Neural progenitor cell (in vitro differentiated cells): ENCODE data around the gene GRK6. TPM values are rescaled to one million over a fixed set of nuclear protein-coding genes. Genes with fewer than 3 reads are reported as not detected.

Source experiments
- DNase-seq: peaks from one replicate; pipeline ENCODE4 v3.0.0-alpha.2; 2016; ENCODE audit warnings: low spot score
- H2AFZ ChIP-seq: fragments of 200-600 bp; sonication (generic); replicated peaks from 2 replicates; pipeline ENCODE4 v1.6.1; 2016; ENCODE audit warnings: antibody characterized with exemption
- H3F3A ChIP-seq: fragments of 200-600 bp; sonication (generic); 2 replicates; pipeline ENCODE4 v1.6.1; 2016; ENCODE audit warnings: antibody characterized with exemption, low read depth
- H3K27ac ChIP-seq: fragments of 200-600 bp; sonication (generic); 2 replicates; pipeline ENCODE4 v1.5.1; 2016; ENCODE audit warnings: mild to moderate bottlenecking
- H3K27me3 ChIP-seq: fragments of 200-600 bp; sonication (generic); 2 replicates; pipeline ENCODE4 v1.6.1; 2016; ENCODE audit warnings: mild to moderate bottlenecking, moderate library complexity
- H3K36me3 ChIP-seq: fragments of 200-600 bp; sonication (generic); 2 replicates; pipeline ENCODE4 v1.5.1; 2016
- H3K4me1 ChIP-seq: fragments of 200-600 bp; sonication (generic); 2 replicates; pipeline ENCODE4 v1.6.1; 2016; ENCODE audit warnings: mixed run types
- H3K4me2 ChIP-seq: fragments of 200-600 bp; sonication (generic); 2 replicates; pipeline ENCODE4 v1.6.1; 2016
- H3K4me3 ChIP-seq: fragments of 200-600 bp; sonication (generic); 2 replicates; pipeline ENCODE4 v1.5.1; 2016
- H3K79me2 ChIP-seq: fragments of 200-600 bp; sonication (generic); 2 replicates; pipeline ENCODE4 v1.6.1; 2016; ENCODE audit warnings: low read depth
- H3K9ac ChIP-seq: fragments of 200-600 bp; sonication (generic); 2 replicates; pipeline ENCODE4 v1.6.1; 2016
- H3K9me3 ChIP-seq: fragments of 200-600 bp; sonication (generic); 2 replicates; pipeline ENCODE4 v1.5.1; 2016; ENCODE audit warnings: low read depth
- H4K20me1 ChIP-seq: fragments of 200-600 bp; sonication (generic); 2 replicates; pipeline ENCODE4 v1.6.1; 2016; ENCODE audit warnings: low read depth
- H3K27ac Mint-ChIP-seq: 3 replicates; pipeline ENCODE4 v1.8.0; 2021; ENCODE audit warnings: mixed read lengths
- H3K27me3 Mint-ChIP-seq: 2 replicates; pipeline ENCODE4 v1.8.0; 2022; ENCODE audit warnings: low read depth, mild to moderate bottlenecking, inconsistent platforms, moderate library complexity, mixed read lengths; ENCODE audit not compliant: insufficient read depth
- H3K36me3 Mint-ChIP-seq: 3 replicates; pipeline ENCODE4 v1.8.0; 2021; ENCODE audit warnings: mixed read lengths
- H3K4me1 Mint-ChIP-seq: 3 replicates; pipeline ENCODE4 v1.8.0; 2021; ENCODE audit warnings: mixed read lengths
- H3K4me3 Mint-ChIP-seq: 3 replicates; pipeline ENCODE4 v1.8.0; 2021; ENCODE audit warnings: mild to moderate bottlenecking, moderate library complexity, mixed read lengths
- H3K9me3 Mint-ChIP-seq: 3 replicates; pipeline ENCODE4 v1.8.0; 2020; ENCODE audit warnings: mixed read lengths
- CTCF ChIP-seq: fragments of 200-600 bp; sonication (generic); IDR thresholded peaks from 2 replicates; pipeline ENCODE4 v1.5.1; 2017; ENCODE audit warnings: antibody characterized with exemption, mild to moderate bottlenecking
- EZH2 ChIP-seq: fragments of 200-600 bp; sonication (generic); IDR thresholded peaks from 2 replicates; pipeline ENCODE4 v1.6.1; 2017; ENCODE audit warnings: antibody characterized with exemption, mild to moderate bottlenecking, moderate library complexity
- EZH2phosphoT487 ChIP-seq: fragments of 200-600 bp; sonication (generic); IDR thresholded peaks from 2 replicates; pipeline ENCODE4 v1.6.1; 2017; ENCODE audit warnings: antibody characterized with exemption
- total RNA-seq: library from RNA; depleted of rRNA; stranded (reverse); fragments of >200 nt; gene quantifications from 2 replicates; pipeline ENCODE4 v1.2.3, GENCODE V29; 2015; ENCODE audit warnings: low replicate concordance

Gene GRK6
- total RNA-seq, 1 donor from 2014 or later = 24.0 TPM

- Histone ChIP-seq H3K4me2 (no peak overlapping the region), H3K4me3 (no peak overlapping the region), H3K4me1 (no peaks in the 10 kb centered on the region), H3K9ac (no peak overlapping the region), H4K20me1 (peaks cover 1% of the 10 kb centered on the region), H3K27ac (no peak overlapping the region), H3F3A (peaks cover 2% of the 10 kb centered on the region), H3K27me3 (no peaks in the 10 kb centered on the region), H3K9me3 (no peaks in the 10 kb centered on the region), H2AFZ (no peak overlapping the region), H3K79me2 (no peaks in the 10 kb centered on the region), H3K36me3 (no peaks in the 10 kb centered on the region)
- no peak for DNase-seq
- Mint-ChIP-seq H3K27ac (no peak overlapping the region), H3K27me3 (peaks cover 8% of the 10 kb centered on the region), H3K36me3 (peaks cover 24% of the 10 kb centered on the region), H3K9me3 (no peaks in the 10 kb centered on the region), H3K4me3 (no peak overlapping the region), H3K4me1 (no peaks in the 10 kb centered on the region)
- TF ChIP-seq EZH2 = no peak
- no peak for TF ChIP-seq EZH2phosphoT487
- no peak for TF ChIP-seq CTCF
Measured at GRCh38 chr5:177437623-177438022, 11.1 kb downstream of the GRK6 start.

GRCh38 chr5:177438468-177438867, 12.0 kb downstream of the GRK6 start:
- no peak overlapping the region for H3K4me3 Mint-ChIP-seq
- Histone ChIP-seq H3K9me3 (no peaks in the 10 kb centered on the region), H3K27ac (no peak overlapping the region), H3K4me1 (no peaks in the 10 kb centered on the region), H4K20me1 (no peaks in the 10 kb centered on the region), H2AFZ (no peak overlapping the region), H3F3A (peaks cover 2% of the 10 kb centered on the region), H3K4me3 (no peak overlapping the region), H3K27me3 (no peaks in the 10 kb centered on the region), H3K79me2 (no peaks in the 10 kb centered on the region), H3K4me2 (no peak overlapping the region), H3K9ac (no peak overlapping the region), H3K36me3 (no peaks in the 10 kb centered on the region)
- no peaks in the 10 kb centered on the region for H3K9me3 Mint-ChIP-seq
- peaks cover 8% of the 10 kb centered on the region for H3K27me3 Mint-ChIP-seq
- H3K4me1 Mint-ChIP-seq = no peaks in the 10 kb centered on the region
- H3K27ac Mint-ChIP-seq = no peak overlapping the region
- peaks cover 22% of the 10 kb centered on the region for H3K36me3 Mint-ChIP-seq
- no peak for TF ChIP-seq EZH2phosphoT487
- no peak for TF ChIP-seq EZH2
- TF ChIP-seq CTCF = no peak
- no peak for DNase-seq

GRCh38 chr5:177439518-177440053, 13.1 kb downstream of the GRK6 start:
- no peak overlapping the region for H3K27ac ChIP-seq
- H3K9ac ChIP-seq = no peak overlapping the region
- no peaks in the 10 kb centered on the region for H3K79me2 ChIP-seq
- H3K9me3 ChIP-seq = no peaks in the 10 kb centered on the region
- peaks cover 10% of the 10 kb centered on the region for H3K27me3 Mint-ChIP-seq
- no peak for DNase-seq
- H3K9me3 Mint-ChIP-seq = no peaks in the 10 kb centered on the region
- H3F3A ChIP-seq = peaks cover 6% of the 10 kb centered on the region
- H3K36me3 ChIP-seq = no peaks in the 10 kb centered on the region
- H3K27me3 ChIP-seq = no peaks in the 10 kb centered on the region
- H3K4me1 Mint-ChIP-seq = peaks cover 3% of the 10 kb centered on the region
- peaks cover 21% of the 10 kb centered on the region for H3K36me3 Mint-ChIP-seq
- H3K4me3 ChIP-seq = no peak overlapping the region
- no peak overlapping the region for H3K27ac Mint-ChIP-seq
- no peaks in the 10 kb centered on the region for H3K4me1 ChIP-seq
- TF ChIP-seq EZH2 (no peak), CTCF (no peak), EZH2phosphoT487 (no peak)
- no peaks in the 10 kb centered on the region for H4K20me1 ChIP-seq
- no peak overlapping the region for H2AFZ ChIP-seq
- H3K4me2 ChIP-seq = no peak overlapping the region
- H3K4me3 Mint-ChIP-seq = no peak overlapping the region
